Hepatocyte (in vitro differentiated cells): ENCODE results near the gene DCBLD1.

Experiments used
- EZH2 ChIP-seq: fragments of 200-600 bp; sonication (generic); IDR thresholded peaks from 2 replicates; pipeline ENCODE4 v1.6.1; 2016; ENCODE audit warnings: antibody characterized with exemption, mild to moderate bottlenecking, borderline replicate concordance
- EZH2phosphoT487 ChIP-seq: fragments of 200-600 bp; sonication (generic); IDR thresholded peaks from one replicate; pipeline ENCODE4 v1.6.1; 2018; ENCODE audit warnings: antibody characterized with exemption, mild to moderate bottlenecking, low read depth, moderate library complexity; ENCODE audit not compliant: unreplicated experiment, severe bottlenecking
- TF ChIP-seq, protein P1 (sequence below): fragments of 200-600 bp; sonication (generic); IDR thresholded peaks from 2 replicates; pipeline ENCODE4 v1.5.1; 2016; ENCODE audit warnings: antibody characterized with exemption, mild to moderate bottlenecking; ENCODE audit not compliant: poor library complexity

GRCh38 chr6:117550618-117551242 lies 68.3 kb downstream of the DCBLD1 start:
- TF ChIP-seq, protein P1, sequence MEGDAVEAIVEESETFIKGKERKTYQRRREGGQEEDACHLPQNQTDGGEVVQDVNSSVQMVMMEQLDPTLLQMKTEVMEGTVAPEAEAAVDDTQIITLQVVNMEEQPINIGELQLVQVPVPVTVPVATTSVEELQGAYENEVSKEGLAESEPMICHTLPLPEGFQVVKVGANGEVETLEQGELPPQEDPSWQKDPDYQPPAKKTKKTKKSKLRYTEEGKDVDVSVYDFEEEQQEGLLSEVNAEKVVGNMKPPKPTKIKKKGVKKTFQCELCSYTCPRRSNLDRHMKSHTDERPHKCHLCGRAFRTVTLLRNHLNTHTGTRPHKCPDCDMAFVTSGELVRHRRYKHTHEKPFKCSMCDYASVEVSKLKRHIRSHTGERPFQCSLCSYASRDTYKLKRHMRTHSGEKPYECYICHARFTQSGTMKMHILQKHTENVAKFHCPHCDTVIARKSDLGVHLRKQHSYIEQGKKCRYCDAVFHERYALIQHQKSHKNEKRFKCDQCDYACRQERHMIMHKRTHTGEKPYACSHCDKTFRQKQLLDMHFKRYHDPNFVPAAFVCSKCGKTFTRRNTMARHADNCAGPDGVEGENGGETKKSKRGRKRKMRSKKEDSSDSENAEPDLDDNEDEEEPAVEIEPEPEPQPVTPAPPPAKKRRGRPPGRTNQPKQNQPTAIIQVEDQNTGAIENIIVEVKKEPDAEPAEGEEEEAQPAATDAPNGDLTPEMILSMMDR, result no peak
- TF ChIP-seq EZH2phosphoT487 (no peak), EZH2 (no peak)
